Measurements from ENCODE around the gene PSEN2. TPM values are rescaled to one million over a fixed set of nuclear protein-coding genes. Genes with fewer than 3 reads are reported as not detected.
"Not testable (repeated sequence)": the region's sequence is repeated elsewhere in the genome, so short reads cannot be mapped to it uniquely, and the experiment has no call there.

Gene PSEN2
- total RNA-seq, 2 experiments from 2014 or later = 0.64 to 0.69 TPM

DNA sequence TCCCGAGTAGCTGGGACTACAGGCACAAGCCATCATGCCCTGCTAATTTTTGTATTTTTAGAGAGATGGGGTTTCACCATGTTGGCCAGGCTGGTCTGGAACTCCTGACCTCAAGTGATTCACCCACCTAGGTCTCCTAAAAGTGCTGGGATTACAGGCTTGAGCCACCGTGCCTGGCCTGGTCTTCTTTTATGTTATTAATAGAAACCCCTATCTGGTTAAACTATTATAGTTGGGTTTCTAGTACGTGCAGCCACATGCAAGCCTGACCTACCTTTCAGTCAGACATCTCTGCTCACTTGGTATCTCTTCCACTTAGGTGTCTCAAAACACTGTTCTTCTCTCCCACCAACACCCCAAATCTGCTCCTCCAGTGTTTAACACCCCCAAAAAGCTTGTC lies 34.4 kb downstream of the PSEN2 start:
- H3K27me3 Mint-ChIP-seq (ENCODE audit: low read depth) = no peaks in the 10 kb centered on the region
- H3K4me1 Mint-ChIP-seq (ENCODE audit: low read depth) = no peaks in the 10 kb centered on the region
- CTCF ChIA-PET = no interaction called here
- H3K36me3 Mint-ChIP-seq (ENCODE audit: low read depth) = no peaks in the 10 kb centered on the region
- no peak for DNase-seq
- H3K4me3 Mint-ChIP-seq = no peak overlapping the region
- H3K27ac Mint-ChIP-seq = no peak overlapping the region
- no peaks in the 10 kb centered on the region for H3K9me3 Mint-ChIP-seq
- intact Hi-C loops (cut with micrococcal nuclease) = no loop called here

GRCh38 chr1:226908419-226908818 lies 38.0 kb downstream of the PSEN2 start:
- H3K4me3 Mint-ChIP-seq = no peak overlapping the region
- no peaks in the 10 kb centered on the region for H3K9me3 Mint-ChIP-seq
- CTCF ChIA-PET = interaction anchor here (1.1 kb wide), 1 partner anchor 82 kb away, joined by 3 read pairs; no protein-coding TSS in a partner anchor
- intact Hi-C loops (cut with micrococcal nuclease) = no loop called here
- no peaks in the 10 kb centered on the region for H3K4me1 Mint-ChIP-seq (ENCODE audit: low read depth)
- H3K27ac Mint-ChIP-seq = no peak overlapping the region
- no peak for DNase-seq
- H3K36me3 Mint-ChIP-seq (ENCODE audit: low read depth) = no peaks in the 10 kb centered on the region
- H3K27me3 Mint-ChIP-seq (ENCODE audit: low read depth) = no peaks in the 10 kb centered on the region

DNA sequence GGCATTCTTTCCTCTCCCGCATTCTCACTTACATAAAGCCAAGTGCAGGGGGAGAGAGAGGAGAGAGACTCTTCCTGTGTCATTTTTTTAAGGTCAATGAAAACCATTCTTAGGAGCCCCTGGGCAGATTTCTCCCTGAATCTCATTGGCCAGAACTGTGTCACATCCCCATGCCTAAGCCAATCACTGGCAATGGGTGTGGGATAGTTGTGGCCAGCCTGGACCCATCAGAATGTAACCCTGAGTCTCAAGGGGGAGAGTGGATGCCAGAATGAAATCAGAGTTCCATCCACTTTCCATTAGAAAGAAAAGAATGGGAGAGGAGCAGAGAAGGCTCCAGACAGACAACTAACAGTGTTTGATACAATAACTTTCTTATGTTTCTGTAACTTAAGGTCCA lies 38.5 kb downstream of the PSEN2 start:
- H3K4me1 Mint-ChIP-seq (ENCODE audit: low read depth) = no peaks in the 10 kb centered on the region
- H3K36me3 Mint-ChIP-seq (ENCODE audit: low read depth) = no peaks in the 10 kb centered on the region
- no peak overlapping the region for H3K4me3 Mint-ChIP-seq
- no peaks in the 10 kb centered on the region for H3K27me3 Mint-ChIP-seq (ENCODE audit: low read depth)
- intact Hi-C loops (cut with micrococcal nuclease) = no loop called here
- no peaks in the 10 kb centered on the region for H3K9me3 Mint-ChIP-seq
- CTCF ChIA-PET = no interaction called here
- no peak for DNase-seq
- no peak overlapping the region for H3K27ac Mint-ChIP-seq

DNA sequence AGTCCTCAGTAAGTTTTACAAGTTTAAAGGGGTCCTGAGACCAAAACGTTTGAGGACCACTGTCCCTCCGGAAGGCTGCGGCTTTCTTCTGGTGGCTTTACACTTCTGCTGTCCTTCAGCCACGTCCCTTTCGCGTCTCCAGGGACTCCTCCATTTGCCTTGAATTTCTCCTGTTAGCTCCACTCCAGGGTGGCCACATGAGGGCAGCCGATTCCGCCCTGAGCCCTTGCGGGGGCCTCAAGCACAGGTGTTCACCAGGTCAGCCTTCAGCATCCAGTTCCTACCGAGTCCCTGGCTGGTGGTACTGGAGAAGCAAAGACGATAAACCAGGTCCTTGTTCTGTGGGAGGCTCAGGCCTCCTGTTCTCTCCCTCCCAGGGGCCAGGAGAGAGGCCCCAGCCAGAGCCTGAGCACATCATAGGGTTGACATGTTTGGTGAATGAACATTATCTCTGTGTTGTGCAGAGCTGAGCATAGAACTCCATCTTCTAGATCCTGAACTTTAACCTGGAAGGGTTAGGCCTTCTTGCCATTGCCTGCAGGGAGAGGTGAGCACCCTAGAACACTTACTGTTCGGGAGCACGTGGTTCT lies 42.3 kb downstream of the PSEN2 start:
- intact Hi-C loops (cut with micrococcal nuclease) = loop anchor here (5.0 kb wide), 1 partner anchor 325 kb away; no protein-coding TSS in a partner anchor
- no peak overlapping the region for H3K4me3 Mint-ChIP-seq
- H3K27me3 Mint-ChIP-seq (ENCODE audit: low read depth) = peaks cover 4% of the 10 kb centered on the region

DNA sequence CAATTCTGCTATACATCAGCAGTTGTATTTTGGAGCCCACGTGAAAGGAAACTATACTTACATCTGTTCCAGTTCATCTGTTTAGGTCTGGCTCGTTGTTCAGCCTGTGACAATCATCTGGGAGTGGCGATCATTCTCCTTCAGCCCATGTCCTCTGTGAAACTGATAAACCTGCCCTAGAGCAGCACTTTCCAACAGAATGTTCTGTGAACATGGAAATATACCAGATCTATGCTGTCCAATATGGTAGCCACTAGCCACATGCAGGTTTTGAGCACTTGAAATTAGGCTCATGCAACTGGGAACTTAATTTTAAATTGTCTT lies 45.2 kb downstream of the PSEN2 start:
- Mint-ChIP-seq H3K4me1 (ENCODE audit: low read depth) (no peaks in the 10 kb centered on the region), H3K9me3 (no peaks in the 10 kb centered on the region), H3K27me3 (ENCODE audit: low read depth) (peaks cover 4% of the 10 kb centered on the region), H3K4me3 (no peak overlapping the region), H3K27ac (no peak overlapping the region), H3K36me3 (ENCODE audit: low read depth) (no peaks in the 10 kb centered on the region)
- intact Hi-C loops (cut with micrococcal nuclease) = no loop called here
- DNase-seq = no peak
- CTCF ChIA-PET = interaction anchor here (0.6 to 1.0 kb wide), 2 partner anchors 509 to 531 kb away, joined by 3 to 4 read pairs; no protein-coding TSS in a partner anchor

More for the DNA sequence above, 42.3 kb downstream of the PSEN2 start:
- H3K4me1 Mint-ChIP-seq (ENCODE audit: low read depth) = no peaks in the 10 kb centered on the region
- no peaks in the 10 kb centered on the region for H3K9me3 Mint-ChIP-seq
- H3K27ac Mint-ChIP-seq = no peak overlapping the region
- peak; percentile 71 for DNase-seq
- H3K36me3 Mint-ChIP-seq (ENCODE audit: low read depth) = no peaks in the 10 kb centered on the region
- CTCF ChIA-PET = interaction anchor here (0.7 to 1.5 kb wide), 11 partner anchors 11 to 630 kb away, joined by 3 to 6 read pairs (median 3); no protein-coding TSS in a partner anchor

DNA sequence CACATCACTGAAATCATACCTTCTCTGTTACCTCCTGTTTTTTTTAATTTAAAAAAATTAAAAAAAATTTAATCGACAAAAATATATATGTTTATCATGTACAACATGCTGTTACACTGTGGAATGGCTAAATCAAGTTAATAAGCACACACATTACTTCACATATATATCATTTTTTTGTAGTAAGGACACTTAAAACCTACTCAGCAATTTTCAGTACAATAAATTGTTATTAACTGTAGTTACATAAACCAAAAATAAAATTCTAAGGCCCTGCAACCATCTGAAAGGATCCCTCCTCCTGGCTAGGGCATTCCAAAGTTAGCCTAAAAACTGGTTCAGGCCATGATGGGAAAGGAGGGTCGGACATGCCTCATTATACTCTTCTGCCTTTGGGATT lies 46.1 kb downstream of the PSEN2 start:
- H3K9me3 Mint-ChIP-seq = no peaks in the 10 kb centered on the region
- intact Hi-C loops (cut with micrococcal nuclease) = no loop called here
- peaks cover 4% of the 10 kb centered on the region for H3K27me3 Mint-ChIP-seq (ENCODE audit: low read depth)

GRCh38 chr1:226919587-226919986 lies 49.2 kb downstream of the PSEN2 start:
- no peaks in the 10 kb centered on the region for H3K36me3 Mint-ChIP-seq (ENCODE audit: low read depth)
- H3K9me3 Mint-ChIP-seq = no peaks in the 10 kb centered on the region
- CTCF ChIA-PET = no interaction called here
- no peak for DNase-seq
- no peak overlapping the region for H3K4me3 Mint-ChIP-seq
- H3K27me3 Mint-ChIP-seq (ENCODE audit: low read depth) = peaks cover 4% of the 10 kb centered on the region
- no peak overlapping the region for H3K27ac Mint-ChIP-seq
- no peaks in the 10 kb centered on the region for H3K4me1 Mint-ChIP-seq (ENCODE audit: low read depth)
- intact Hi-C loops (cut with micrococcal nuclease) = no loop called here

More for the DNA sequence above, 46.1 kb downstream of the PSEN2 start:
- no peak overlapping the region for H3K4me3 Mint-ChIP-seq
- no peaks in the 10 kb centered on the region for H3K36me3 Mint-ChIP-seq (ENCODE audit: low read depth)
- no peaks in the 10 kb centered on the region for H3K4me1 Mint-ChIP-seq (ENCODE audit: low read depth)
- CTCF ChIA-PET = no interaction called here
- no peak for DNase-seq
- no peak overlapping the region for H3K27ac Mint-ChIP-seq

- intact Hi-C loops (cut with micrococcal nuclease) = no loop called here
- Mint-ChIP-seq H3K4me1 (ENCODE audit: low read depth) (no peaks in the 10 kb centered on the region), H3K27me3 (ENCODE audit: low read depth) (peaks cover 4% of the 10 kb centered on the region), H3K27ac (no peak overlapping the region), H3K4me3 (no peak overlapping the region), H3K36me3 (ENCODE audit: low read depth) (no peaks in the 10 kb centered on the region), H3K9me3 (no peaks in the 10 kb centered on the region)
- DNase-seq = no peak
- CTCF ChIA-PET = no interaction called here
Observed at GRCh38 chr1:226919995-226920394, 49.6 kb downstream of the PSEN2 start.

- Mint-ChIP-seq H3K9me3 (no peaks in the 10 kb centered on the region), H3K27ac (no peak overlapping the region), H3K36me3 (ENCODE audit: low read depth) (no peaks in the 10 kb centered on the region), H3K4me3 (no peak overlapping the region), H3K4me1 (ENCODE audit: low read depth) (no peaks in the 10 kb centered on the region), H3K27me3 (ENCODE audit: low read depth) (peaks cover 4% of the 10 kb centered on the region)
- CTCF ChIA-PET = no interaction called here
- DNase-seq = no peak
- intact Hi-C loops (cut with micrococcal nuclease) = no loop called here
Observed at GRCh38 chr1:226920446-226920894, 50.1 kb downstream of the PSEN2 start.

- Mint-ChIP-seq H3K9me3 (no peaks in the 10 kb centered on the region), H3K36me3 (ENCODE audit: low read depth) (no peaks in the 10 kb centered on the region), H3K4me3 (no peak overlapping the region), H3K27me3 (ENCODE audit: low read depth) (peaks cover 4% of the 10 kb centered on the region), H3K27ac (no peak overlapping the region), H3K4me1 (ENCODE audit: low read depth) (no peaks in the 10 kb centered on the region)
- intact Hi-C loops (cut with micrococcal nuclease) = no loop called here
- DNase-seq = no peak
- CTCF ChIA-PET = no interaction called here
Observed at GRCh38 chr1:226921504-226921903, 51.1 kb downstream of the PSEN2 start.

GRCh38 chr1:226929260-226930111 lies 59.1 kb downstream of the PSEN2 start:
- H3K27me3 Mint-ChIP-seq (ENCODE audit: low read depth); intact Hi-C loops (cut with micrococcal nuclease); H3K9me3 Mint-ChIP-seq; H3K4me3 Mint-ChIP-seq; CTCF ChIA-PET; DNase-seq; H3K4me1 Mint-ChIP-seq (ENCODE audit: low read depth); H3K36me3 Mint-ChIP-seq (ENCODE audit: low read depth); H3K27ac Mint-ChIP-seq: not testable (repeated sequence)

- no peaks in the 10 kb centered on the region for H3K27me3 Mint-ChIP-seq (ENCODE audit: low read depth)
- no peak overlapping the region for H3K27ac Mint-ChIP-seq
- CTCF ChIA-PET = no interaction called here
- intact Hi-C loops (cut with micrococcal nuclease) = loop anchor here (5.0 kb wide), 1 partner anchor 628 kb away; the partner anchor contains the start of gene ZNF678
- peaks cover 14% of the 10 kb centered on the region for H3K4me1 Mint-ChIP-seq (ENCODE audit: low read depth)
- no peak overlapping the region for H3K4me3 Mint-ChIP-seq
- peaks cover 4% of the 10 kb centered on the region for H3K36me3 Mint-ChIP-seq (ENCODE audit: low read depth)
- H3K9me3 Mint-ChIP-seq = peaks cover 15% of the 10 kb centered on the region
- no peak for DNase-seq
Observed at GRCh38 chr1:226934483-226935237, 64.2 kb downstream of the PSEN2 start.

Measured in activated naive CD4-positive, alpha-beta T cell treated with anti-CD3 and anti-CD28 coated beads for 36 hours (primary cell).